Activated CD4-positive, alpha-beta memory T cell treated with anti-CD3 and anti-CD28 coated beads for 36 hours (primary cell): ENCODE results near the gene GOLGA2. TPM values are rescaled to one million over a fixed set of nuclear protein-coding genes. Genes with fewer than 3 reads are reported as not detected.

Source experiments
- CTCF ChIA-PET: fragments of 350-600 bp; sonication (Branson Sonifier 250); formaldehyde crosslinking; loops from one replicate; lab custom pipeline; 2021; ENCODE audit warnings: antibody characterized with exemption, inconsistent platforms; lab: Charles Lee
- POLR2A ChIA-PET: fragments of 350-600 bp; sonication (Branson Sonifier 250); formaldehyde crosslinking; loops from one replicate; lab custom pipeline; 2021; ENCODE audit warnings: antibody characterized with exemption; lab: Charles Lee
- DNase-seq: peaks from one replicate; pipeline ENCODE4 v3.0.0-alpha.2; 2020
- H3K27ac Mint-ChIP-seq: one replicate; pipeline ENCODE4 v1.8.0; 2021; ENCODE audit warnings: mixed read lengths
- H3K27me3 Mint-ChIP-seq: one replicate; pipeline ENCODE4 v1.8.0; 2021; ENCODE audit warnings: mixed read lengths
- H3K36me3 Mint-ChIP-seq: one replicate; pipeline ENCODE4 v1.8.0; 2021; ENCODE audit warnings: mixed read lengths
- H3K4me1 Mint-ChIP-seq: one replicate; pipeline ENCODE4 v1.8.0; 2021; ENCODE audit warnings: low read depth, mixed read lengths
- H3K4me3 Mint-ChIP-seq: one replicate; pipeline ENCODE4 v1.8.0; 2021; ENCODE audit warnings: mild to moderate bottlenecking, mixed read lengths
- H3K9me3 Mint-ChIP-seq: one replicate; pipeline ENCODE4 v1.8.0; 2021; ENCODE audit warnings: mixed read lengths
- intact Hi-C: fragments of 100-400 bp; cut with micrococcal nuclease; formaldehyde crosslinking; loops from one replicate; pipeline ENCODE4 v1.15.1; 2023
- total RNA-seq, 2 experiments: library from RNA; stranded (reverse); gene quantifications; one replicate each; pipeline ENCODE4 v1.2.3, GENCODE V29; 2021

The GOLGA2 gene, protein sequence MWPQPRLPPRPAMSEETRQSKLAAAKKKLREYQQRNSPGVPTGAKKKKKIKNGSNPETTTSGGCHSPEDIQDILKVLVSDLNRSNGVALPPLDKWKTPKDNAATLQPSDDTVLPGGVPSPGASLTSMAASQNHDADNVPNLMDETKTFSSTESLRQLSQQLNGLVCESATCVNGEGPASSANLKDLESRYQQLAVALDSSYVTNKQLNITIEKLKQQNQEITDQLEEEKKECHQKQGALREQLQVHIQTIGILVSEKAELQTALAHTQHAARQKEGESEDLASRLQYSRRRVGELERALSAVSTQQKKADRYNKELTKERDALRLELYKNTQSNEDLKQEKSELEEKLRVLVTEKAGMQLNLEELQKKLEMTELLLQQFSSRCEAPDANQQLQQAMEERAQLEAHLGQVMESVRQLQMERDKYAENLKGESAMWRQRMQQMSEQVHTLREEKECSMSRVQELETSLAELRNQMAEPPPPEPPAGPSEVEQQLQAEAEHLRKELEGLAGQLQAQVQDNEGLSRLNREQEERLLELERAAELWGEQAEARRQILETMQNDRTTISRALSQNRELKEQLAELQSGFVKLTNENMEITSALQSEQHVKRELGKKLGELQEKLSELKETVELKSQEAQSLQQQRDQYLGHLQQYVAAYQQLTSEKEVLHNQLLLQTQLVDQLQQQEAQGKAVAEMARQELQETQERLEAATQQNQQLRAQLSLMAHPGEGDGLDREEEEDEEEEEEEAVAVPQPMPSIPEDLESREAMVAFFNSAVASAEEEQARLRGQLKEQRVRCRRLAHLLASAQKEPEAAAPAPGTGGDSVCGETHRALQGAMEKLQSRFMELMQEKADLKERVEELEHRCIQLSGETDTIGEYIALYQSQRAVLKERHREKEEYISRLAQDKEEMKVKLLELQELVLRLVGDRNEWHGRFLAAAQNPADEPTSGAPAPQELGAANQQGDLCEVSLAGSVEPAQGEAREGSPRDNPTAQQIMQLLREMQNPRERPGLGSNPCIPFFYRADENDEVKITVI
- 10 to 100 TPM; 34.4 to 42.9 TPM for total RNA-seq

DNA sequence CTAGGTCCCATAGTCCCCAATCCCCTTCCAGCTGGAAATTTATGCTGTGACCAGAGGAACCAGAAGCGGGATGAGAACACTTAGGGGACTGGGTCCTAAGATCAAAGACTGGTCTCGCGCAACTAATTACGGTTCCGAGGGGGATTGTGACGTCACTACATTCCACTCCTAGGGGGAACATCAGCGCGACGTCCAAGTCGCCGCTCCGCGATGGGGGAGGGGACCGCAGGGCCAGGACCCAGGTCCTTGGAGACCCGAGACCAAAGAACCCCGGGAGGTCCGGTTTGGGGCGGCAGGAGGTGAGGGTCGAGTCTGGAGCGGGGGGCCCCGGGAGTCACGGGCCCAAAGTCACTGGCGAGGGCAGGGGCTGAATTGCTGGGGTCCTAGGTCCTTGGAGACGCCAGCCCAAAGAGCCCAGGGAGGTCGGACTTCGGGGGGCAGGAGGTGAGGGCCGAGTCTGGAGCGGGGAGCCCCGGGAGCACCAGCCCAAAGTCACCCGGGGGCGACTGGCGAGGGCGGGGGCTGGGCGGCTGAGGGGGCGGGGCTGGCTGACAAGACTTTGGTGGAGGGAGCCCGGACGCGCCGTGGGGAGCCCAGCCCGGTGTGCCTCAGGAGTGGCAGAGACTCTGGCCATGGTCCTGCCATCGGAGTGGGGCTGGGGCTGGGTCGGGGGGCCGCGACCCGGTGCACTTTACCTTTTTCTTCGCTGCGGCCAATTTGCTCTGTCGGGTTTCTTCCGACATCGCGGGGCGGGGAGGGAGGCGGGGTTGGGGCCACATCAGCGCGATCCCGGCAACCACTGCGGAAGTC is at the start of gene GOLGA2:
Gene GOLGA2, minus strand, starts transcription at position 810 of the 810 bp plus-strand sequence. Its CDS starts 31 bp downstream, at position 779.
- Mint-ChIP-seq H3K36me3 (peaks cover 17% of the 10 kb centered on the region), H3K4me1 (peaks cover 27% of the 10 kb centered on the region), H3K9me3 (no peaks in the 10 kb centered on the region), H3K27ac (peak within 1 kb of the TSS; percentile 79), H3K4me3 (peak within 1 kb of the TSS; percentile 97), H3K27me3 (no peaks in the 10 kb centered on the region)
- ChIA-PET POLR2A (interaction anchor here (0.6 to 1.2 kb wide), 3 partner anchors 33 to 277 kb away, joined by 3 to 5 read pairs (median 4); partner anchors contain the start of gene SPTAN1), CTCF (interaction anchor here (0.8 to 1.5 kb wide), 2 partner anchors 20 to 66 kb away, joined by 3 to 7 read pairs; no protein-coding TSS in a partner anchor)
- no peak for DNase-seq
- intact Hi-C loops = loop anchor here (1.0 to 10.0 kb wide), 6 partner anchors 25 to 759 kb away; partner anchors contain the start of genes BBLN, CIZ1, COQ4 and MIGA2

DNA sequence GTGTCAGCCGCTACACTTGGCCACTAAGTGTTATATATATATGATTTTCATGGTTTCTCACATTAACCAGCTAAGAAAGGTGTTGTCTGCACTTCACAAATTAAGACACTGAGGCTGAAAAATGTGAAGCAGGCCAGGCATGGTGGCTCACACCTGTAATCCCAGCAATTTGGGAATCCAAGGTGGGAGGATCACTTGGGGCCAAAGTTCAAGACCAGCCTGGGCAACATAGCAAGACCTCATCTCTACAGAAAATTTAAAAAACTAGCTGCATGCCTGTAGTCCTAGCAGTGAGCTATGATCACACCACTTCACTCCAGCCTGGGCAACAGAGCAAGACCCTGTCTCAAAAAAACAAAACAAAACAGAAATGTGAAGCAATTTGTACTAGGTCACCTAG is 48.6 kb upstream of the GOLGA2 start:
- CTCF ChIA-PET = interaction anchor here (1.0 to 1.3 kb wide), 3 partner anchors 12 to 67 kb away, joined by 3 to 4 read pairs (median 3); no protein-coding TSS in a partner anchor
- intact Hi-C loops = loop anchor here (5.0 kb wide), 1 partner anchor 558 kb away; the partner anchor contains the start of genes KYAT1 and LRRC8A
- POLR2A ChIA-PET = interaction anchor here (0.7 kb wide), 1 partner anchor 17 kb away, joined by 3 read pairs; no protein-coding TSS in a partner anchor

DNA sequence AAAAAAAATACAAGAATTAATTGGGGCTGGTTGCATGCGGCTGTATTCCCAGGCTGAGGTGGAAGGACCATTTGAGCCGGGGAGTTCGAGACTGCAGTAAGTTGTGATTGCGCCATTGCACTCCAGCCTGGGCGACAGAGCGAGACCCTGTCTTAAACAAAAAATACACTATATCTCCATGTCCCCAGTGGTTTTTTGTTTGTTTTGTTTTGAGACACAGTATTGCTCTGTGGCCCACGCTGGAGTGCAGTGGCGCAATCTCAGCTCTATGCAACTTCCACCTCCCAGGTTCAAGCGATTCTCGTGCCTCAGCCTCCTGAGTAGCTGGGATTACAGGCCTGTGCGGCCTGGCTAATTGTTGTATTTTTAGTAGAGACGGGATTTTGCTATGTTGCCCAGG is 48.0 kb upstream of the GOLGA2 start:
- H3K27ac Mint-ChIP-seq = peak overlapping the region; percentile 94
- H3K4me3 Mint-ChIP-seq = peak overlapping the region; percentile 85
- CTCF ChIA-PET = no interaction called here
- no peaks in the 10 kb centered on the region for H3K36me3 Mint-ChIP-seq
- POLR2A ChIA-PET = no interaction called here
- H3K4me1 Mint-ChIP-seq = peaks cover 17% of the 10 kb centered on the region
- no peaks in the 10 kb centered on the region for H3K27me3 Mint-ChIP-seq
- DNase-seq = no peak
- intact Hi-C loops = loop anchor here (2.0 to 5.0 kb wide), 3 partner anchors 47 to 559 kb away; partner anchors contain the start of genes KYAT1, LRRC8A and URM1
- H3K9me3 Mint-ChIP-seq = no peaks in the 10 kb centered on the region

More for the DNA sequence above, 48.6 kb upstream of the GOLGA2 start:
- Mint-ChIP-seq H3K27ac (no peak overlapping the region), H3K9me3 (no peaks in the 10 kb centered on the region), H3K4me3 (peak overlapping the region; percentile 85), H3K4me1 (peaks cover 17% of the 10 kb centered on the region), H3K36me3 (no peaks in the 10 kb centered on the region), H3K27me3 (no peaks in the 10 kb centered on the region)
- DNase-seq = no peak

DNA sequence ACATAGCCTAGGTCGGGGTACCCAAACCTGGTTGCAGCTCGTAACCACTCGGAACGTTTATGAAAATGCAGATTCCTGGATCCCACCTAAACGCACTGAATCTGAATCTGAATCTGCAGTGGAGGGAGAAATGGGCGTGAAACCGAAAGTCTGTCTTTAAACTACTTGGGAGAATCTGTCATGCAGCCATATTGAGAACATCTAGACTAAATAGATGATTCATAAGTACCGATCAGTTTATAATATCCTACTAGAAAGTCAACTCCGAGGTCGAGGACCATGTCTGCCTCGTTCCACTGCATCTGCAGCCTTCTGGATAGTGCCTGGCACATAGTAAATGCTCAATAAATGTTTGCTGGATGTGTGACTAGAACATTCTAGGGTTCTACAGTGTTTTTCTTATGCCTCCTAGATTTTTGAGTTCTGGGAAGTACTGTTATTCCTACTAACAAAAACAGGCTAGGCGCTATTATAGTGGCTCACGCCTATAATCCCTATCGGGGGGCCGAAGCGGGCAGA is 47.5 kb upstream of the GOLGA2 start:
- H3K36me3 Mint-ChIP-seq = no peaks in the 10 kb centered on the region
- intact Hi-C loops = loop anchor here (2.0 to 5.0 kb wide), 3 partner anchors 48 to 559 kb away; partner anchors contain the start of genes KYAT1, LRRC8A and URM1
- H3K27me3 Mint-ChIP-seq = no peaks in the 10 kb centered on the region
- no peak for DNase-seq
- peak overlapping the region; percentile 94 for H3K27ac Mint-ChIP-seq
- H3K4me3 Mint-ChIP-seq = peak overlapping the region; percentile 85
- ChIA-PET POLR2A (interaction anchor here (2.0 kb wide), 1 partner anchor 48 kb away, joined by 4 read pairs; the partner anchor contains the start of gene URM1), CTCF (no interaction called here)
- no peaks in the 10 kb centered on the region for H3K9me3 Mint-ChIP-seq
- peaks cover 17% of the 10 kb centered on the region for H3K4me1 Mint-ChIP-seq

DNA sequence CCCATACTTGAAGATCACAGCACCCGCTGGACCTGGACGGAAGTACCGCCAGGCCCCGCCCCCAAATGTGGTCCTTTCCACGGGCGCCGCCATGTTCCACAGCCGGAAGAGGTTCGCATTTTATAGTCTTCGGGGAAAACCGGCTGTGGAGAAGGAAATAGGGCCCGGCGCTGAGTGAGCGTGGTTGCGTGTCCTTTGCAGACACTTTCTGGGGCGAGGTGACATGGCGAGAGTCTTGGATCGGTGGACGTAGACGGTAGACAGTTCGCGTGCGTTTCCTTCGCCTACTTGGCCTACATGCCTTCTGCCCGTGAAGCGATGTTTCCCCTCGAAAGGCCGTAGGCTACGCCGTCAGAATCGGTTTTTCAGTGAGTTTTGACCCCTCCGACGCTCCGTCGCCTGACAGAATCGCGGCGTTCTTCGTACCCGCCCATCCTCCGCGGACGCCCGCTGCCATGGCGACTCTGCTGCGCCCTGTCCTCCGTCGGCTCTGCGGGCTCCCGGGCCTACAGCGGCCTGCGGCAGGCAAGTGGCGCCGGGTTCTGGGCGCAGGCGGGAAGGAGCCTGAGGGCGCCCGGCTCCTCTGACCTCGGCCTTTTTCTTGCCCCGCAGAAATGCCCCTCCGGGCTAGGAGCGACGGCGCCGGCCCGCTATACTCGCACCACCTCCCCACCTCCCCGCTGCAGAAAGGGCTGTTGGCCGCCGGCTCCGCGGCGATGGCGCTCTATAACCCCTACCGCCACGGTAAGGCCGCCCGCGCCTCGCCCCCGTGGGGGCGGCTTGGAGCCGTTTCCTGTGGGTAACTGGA is 46.8 kb upstream of the GOLGA2 start, which contains the start of the genes COQ4 and TRUB2:
Gene COQ4, plus strand, starts transcription at position 436 of the 808 bp plus-strand sequence. Its CDS starts 20 bp downstream, at position 456.
Gene TRUB2, minus strand, starts transcription at position 44 of the 808 bp plus-strand sequence. Its CDS starts 39 bp downstream, at position 5.
- peak within 1 kb of the TSS; percentile 94 for H3K27ac Mint-ChIP-seq
- H3K4me1 Mint-ChIP-seq = peaks cover 17% of the 10 kb centered on the region
- H3K9me3 Mint-ChIP-seq = no peaks in the 10 kb centered on the region
- peak within 1 kb of the TSS; percentile 85 for H3K4me3 Mint-ChIP-seq
- H3K27me3 Mint-ChIP-seq = no peaks in the 10 kb centered on the region
- POLR2A ChIA-PET = interaction anchor here (2.0 kb wide), 1 partner anchor 49 kb away, joined by 4 read pairs; the partner anchor contains the start of gene URM1
- CTCF ChIA-PET = no interaction called here
- DNase-seq = peak; percentile 95
- intact Hi-C loops = loop anchor here (1.0 to 5.0 kb wide), 5 partner anchors 18 to 560 kb away; partner anchors contain the start of genes GOLGA2, KYAT1, LRRC8A and SLC27A4
- no peaks in the 10 kb centered on the region for H3K36me3 Mint-ChIP-seq

DNA sequence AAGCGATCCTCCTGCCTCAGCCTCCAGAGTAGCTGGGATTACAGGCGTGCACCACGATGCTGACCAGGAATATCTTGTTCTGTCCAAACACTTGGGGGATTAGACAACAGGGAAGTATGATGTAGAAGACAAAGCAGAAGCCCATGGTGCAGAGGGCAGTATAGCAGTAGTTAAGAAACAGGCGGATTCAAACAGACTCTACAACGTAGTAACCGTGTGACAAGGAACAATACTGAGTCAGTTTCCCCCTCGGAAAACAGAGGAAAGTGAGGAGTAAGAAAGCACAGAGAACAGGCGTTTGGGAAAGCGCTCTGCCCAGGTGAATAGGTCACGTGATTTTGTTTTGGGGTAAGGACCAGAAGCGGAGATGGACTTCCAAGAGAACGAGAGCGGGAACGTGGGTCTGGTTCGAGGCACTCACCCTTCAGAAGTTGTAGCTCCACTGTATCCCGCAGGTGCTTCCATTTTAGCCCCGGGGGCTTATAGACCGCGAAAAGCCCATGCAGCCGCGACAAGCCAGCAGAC is 46.1 kb upstream of the GOLGA2 start:
- Mint-ChIP-seq H3K36me3 (no peaks in the 10 kb centered on the region), H3K27ac (peak overlapping the region; percentile 94), H3K4me1 (peaks cover 17% of the 10 kb centered on the region), H3K27me3 (no peaks in the 10 kb centered on the region), H3K9me3 (no peaks in the 10 kb centered on the region), H3K4me3 (peak overlapping the region; percentile 85)
- ChIA-PET POLR2A (interaction anchor here (1.2 to 2.0 kb wide), 2 partner anchors 16 to 50 kb away, joined by 3 to 4 read pairs; partner anchors contain the start of gene URM1), CTCF (interaction anchor here (1.3 to 1.4 kb wide), 2 partner anchors 19 to 27 kb away, joined by 3 to 8 read pairs; no protein-coding TSS in a partner anchor)
- DNase-seq = no peak
- intact Hi-C loops = loop anchor here (1.0 to 5.0 kb wide), 5 partner anchors 18 to 560 kb away; partner anchors contain the start of genes GOLGA2, KYAT1, LRRC8A and SLC27A4

DNA sequence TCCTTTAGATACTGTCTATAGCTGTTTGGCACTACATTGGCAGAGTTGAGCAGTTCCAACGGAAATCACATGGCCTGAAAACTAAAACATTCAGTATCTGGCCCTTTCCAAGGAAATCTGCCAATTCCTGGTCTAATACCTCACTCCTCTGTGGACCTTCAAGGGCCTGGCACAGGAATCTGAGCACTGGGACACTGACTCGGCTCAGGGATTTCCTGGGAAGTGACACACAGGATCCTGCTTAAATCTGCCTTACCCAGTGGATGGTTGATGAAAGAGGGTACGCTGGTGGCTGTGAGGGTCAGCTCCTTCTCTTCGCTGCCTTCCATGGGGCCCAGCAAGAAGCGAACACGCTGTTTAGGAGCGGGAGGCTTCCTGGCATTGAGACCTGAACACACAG is 45.5 kb upstream of the GOLGA2 start:
- Mint-ChIP-seq H3K4me3 (peak overlapping the region; percentile 85), H3K27me3 (no peaks in the 10 kb centered on the region), H3K27ac (no peak overlapping the region), H3K4me1 (peaks cover 17% of the 10 kb centered on the region), H3K36me3 (no peaks in the 10 kb centered on the region), H3K9me3 (no peaks in the 10 kb centered on the region)
- intact Hi-C loops = loop anchor here (5.0 kb wide), 1 partner anchor 561 kb away; the partner anchor contains the start of genes KYAT1 and LRRC8A
- CTCF ChIA-PET = interaction anchor here (1.0 to 1.4 kb wide), 3 partner anchors 20 to 66 kb away, joined by 3 to 8 read pairs (median 3); no protein-coding TSS in a partner anchor
- POLR2A ChIA-PET = interaction anchor here (1.2 to 2.0 kb wide), 2 partner anchors 15 to 50 kb away, joined by 3 to 4 read pairs; partner anchors contain the start of gene URM1
- no peak for DNase-seq

DNA sequence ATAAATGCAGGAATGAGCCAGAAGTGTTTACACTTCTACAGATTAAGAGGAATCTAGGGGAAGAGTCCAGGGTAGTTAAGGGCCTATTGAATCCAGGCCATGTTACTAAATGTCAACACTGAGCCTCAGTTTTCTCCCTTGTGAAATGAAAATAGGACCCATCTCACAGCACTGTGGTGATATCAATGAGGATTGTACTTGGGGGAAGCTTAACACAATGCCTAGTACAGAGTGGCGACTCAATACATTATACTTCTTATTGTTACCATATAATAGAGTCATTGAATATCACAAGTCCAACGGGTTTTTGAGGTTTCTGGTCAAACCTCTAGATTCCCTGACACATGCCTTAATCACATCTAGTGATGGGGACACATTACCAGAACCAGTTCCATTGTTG is 41.8 kb upstream of the GOLGA2 start:
- Mint-ChIP-seq H3K27ac (no peak overlapping the region), H3K36me3 (peaks cover 2% of the 10 kb centered on the region), H3K4me3 (no peak overlapping the region), H3K27me3 (no peaks in the 10 kb centered on the region), H3K4me1 (peaks cover 3% of the 10 kb centered on the region), H3K9me3 (no peaks in the 10 kb centered on the region)
- POLR2A ChIA-PET = no interaction called here
- CTCF ChIA-PET = interaction anchor here (1.1 kb wide), 1 partner anchor 22 kb away, joined by 3 read pairs; no protein-coding TSS in a partner anchor
- DNase-seq = no peak
- intact Hi-C loops = no loop called here

DNA sequence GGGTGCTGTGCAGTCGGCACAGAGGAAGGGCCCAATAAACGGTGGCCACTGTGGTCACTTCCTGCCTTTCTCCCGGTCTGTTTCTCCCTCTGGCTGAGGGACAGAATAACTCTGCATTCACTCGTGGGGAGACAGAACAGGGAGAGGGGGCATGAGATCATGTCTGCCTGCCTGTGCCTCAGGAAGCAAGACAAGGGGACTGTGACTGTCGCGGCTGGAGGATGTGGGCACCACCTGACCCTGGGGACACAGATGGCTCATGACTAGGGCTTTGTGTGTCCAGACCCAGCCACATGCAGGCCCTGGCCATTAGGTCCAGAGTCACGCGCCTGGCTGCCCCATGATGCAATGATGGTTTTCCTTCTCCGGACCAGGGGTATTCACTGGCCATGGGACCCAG is 40.6 kb upstream of the GOLGA2 start:
- intact Hi-C loops = no loop called here
- peaks cover 1% of the 10 kb centered on the region for H3K4me1 Mint-ChIP-seq
- H3K36me3 Mint-ChIP-seq = peaks cover 4% of the 10 kb centered on the region
- H3K4me3 Mint-ChIP-seq = no peak overlapping the region
- ChIA-PET CTCF (no interaction called here), POLR2A (no interaction called here)
- no peak overlapping the region for H3K27ac Mint-ChIP-seq
- H3K27me3 Mint-ChIP-seq = no peaks in the 10 kb centered on the region
- H3K9me3 Mint-ChIP-seq = no peaks in the 10 kb centered on the region
- no peak for DNase-seq
